ENCODE results near the gene PLCB3.

PLCB3 gene

DNA sequence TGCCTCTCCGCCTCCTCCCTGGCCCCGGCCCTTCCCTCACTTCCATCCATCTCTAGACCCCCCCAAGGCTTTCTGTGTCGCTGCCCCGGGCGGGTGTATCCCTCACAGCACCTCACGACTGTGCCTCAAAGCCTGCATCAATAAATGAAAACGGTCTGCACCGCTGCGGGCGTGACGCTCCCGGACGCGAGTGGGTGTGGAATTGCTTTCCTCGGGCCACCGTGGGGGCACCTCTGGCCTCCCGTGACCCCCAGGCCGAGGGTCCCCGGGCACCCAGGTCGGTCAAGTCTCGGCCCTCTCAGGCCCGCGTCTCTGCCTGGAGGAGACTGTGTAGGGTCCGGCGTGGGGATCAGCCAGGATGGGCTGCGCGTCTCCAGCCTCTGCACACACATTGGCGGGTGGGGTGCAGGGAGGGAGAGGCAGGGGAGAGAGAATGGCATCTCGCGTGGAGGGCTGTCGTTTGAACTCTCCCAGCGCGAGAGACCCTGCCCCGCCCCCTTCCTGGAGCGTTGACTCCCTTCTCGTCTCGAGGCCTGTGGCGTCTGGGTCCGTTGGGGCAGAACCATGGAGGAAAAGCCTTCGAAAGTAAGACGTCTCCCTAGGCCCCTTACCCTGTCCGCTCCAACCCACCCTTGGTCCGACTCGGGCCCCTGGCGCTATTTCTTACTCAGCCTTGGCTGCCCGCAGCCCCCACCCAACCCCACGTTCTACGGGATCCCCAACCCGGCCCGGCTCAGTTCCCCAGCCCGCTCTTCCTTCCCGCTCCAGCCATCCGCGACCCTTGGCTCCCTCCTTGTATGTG is 48.7 kb downstream of the PLCB3 start, which contains the start of gene CATSPERZ:
Gene CATSPERZ, plus strand, starts transcription at position 512 of the 802 bp plus-strand sequence. Its CDS starts 53 bp downstream, at position 565.
- no peak for ATAC-seq (ENCODE audit: low read depth)
- Histone ChIP-seq H3K9me3 (ENCODE audit: severe bottlenecking) (no peaks in the 10 kb centered on the region), H3K4me1 (ENCODE audit: insufficient read depth, poor library complexity, severe bottlenecking) (no peaks in the 10 kb centered on the region), H3K36me3 (ENCODE audit: low read depth) (no peaks in the 10 kb centered on the region), H3K4me3 (ENCODE audit: severe bottlenecking) (peak within 1 kb of the TSS; percentile 7), H3K27me3 (ENCODE audit: insufficient read depth, poor library complexity, severe bottlenecking) (peaks cover 22% of the 10 kb centered on the region), H3K27ac (ENCODE audit: poor library complexity, severe bottlenecking) (no peak within 1 kb of the TSS)
- TF ChIP-seq, protein P1, sequence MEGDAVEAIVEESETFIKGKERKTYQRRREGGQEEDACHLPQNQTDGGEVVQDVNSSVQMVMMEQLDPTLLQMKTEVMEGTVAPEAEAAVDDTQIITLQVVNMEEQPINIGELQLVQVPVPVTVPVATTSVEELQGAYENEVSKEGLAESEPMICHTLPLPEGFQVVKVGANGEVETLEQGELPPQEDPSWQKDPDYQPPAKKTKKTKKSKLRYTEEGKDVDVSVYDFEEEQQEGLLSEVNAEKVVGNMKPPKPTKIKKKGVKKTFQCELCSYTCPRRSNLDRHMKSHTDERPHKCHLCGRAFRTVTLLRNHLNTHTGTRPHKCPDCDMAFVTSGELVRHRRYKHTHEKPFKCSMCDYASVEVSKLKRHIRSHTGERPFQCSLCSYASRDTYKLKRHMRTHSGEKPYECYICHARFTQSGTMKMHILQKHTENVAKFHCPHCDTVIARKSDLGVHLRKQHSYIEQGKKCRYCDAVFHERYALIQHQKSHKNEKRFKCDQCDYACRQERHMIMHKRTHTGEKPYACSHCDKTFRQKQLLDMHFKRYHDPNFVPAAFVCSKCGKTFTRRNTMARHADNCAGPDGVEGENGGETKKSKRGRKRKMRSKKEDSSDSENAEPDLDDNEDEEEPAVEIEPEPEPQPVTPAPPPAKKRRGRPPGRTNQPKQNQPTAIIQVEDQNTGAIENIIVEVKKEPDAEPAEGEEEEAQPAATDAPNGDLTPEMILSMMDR (IDR thresholded peaks at IDR 0.05; ENCODE audit: poor library complexity, severe bottlenecking) = no peak
- no peak for DNase-seq (ENCODE audit: low spot score)

DNA sequence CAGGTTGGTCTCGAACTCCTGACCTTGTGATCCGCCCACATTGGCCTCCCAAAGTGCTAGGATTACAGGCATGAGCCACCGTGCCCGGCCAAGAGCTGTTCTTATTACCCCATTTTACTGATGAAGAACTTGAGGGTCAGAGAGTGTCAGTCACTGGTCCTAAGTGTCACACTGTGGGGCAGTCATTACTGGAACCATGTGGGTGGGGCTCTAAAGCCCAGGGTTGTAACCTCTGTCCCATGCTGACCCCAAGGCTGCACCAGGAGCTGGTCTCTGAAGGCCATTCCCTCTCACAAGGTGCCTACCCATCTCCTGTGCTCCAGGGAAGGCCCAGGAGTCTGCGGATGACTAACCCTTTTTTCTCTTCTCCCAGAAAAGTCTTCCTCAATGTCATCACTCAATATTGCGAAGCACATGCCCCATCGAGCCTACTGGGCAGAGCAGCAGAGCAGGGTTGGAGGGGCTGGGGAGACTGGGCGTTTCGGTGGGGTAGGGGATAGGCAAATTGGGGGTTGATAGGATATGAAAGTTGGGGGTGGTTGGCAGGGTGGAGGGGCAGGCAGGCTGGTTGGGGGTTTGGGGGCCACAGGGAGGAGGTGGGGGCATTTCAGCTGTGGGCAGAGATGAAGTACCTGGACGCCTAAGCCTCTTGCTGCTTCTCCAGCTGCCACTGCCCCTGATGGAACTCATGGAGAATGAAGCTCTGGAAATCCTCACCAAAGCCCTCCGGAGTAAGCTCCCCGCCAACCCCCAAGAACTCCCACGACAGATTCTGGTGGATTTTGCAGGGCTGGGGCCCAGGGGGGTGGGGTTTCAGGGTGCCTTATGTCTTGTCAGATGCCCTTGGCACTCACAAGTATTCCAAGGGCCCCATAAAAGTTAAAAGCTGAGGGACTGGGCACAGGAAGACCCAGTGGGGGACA is 52.0 kb downstream of the PLCB3 start:
- ATAC-seq (ENCODE audit: low read depth) = no peak
- Histone ChIP-seq H3K27me3 (ENCODE audit: insufficient read depth, poor library complexity, severe bottlenecking) (peaks cover 22% of the 10 kb centered on the region), H3K9me3 (ENCODE audit: severe bottlenecking) (no peaks in the 10 kb centered on the region), H3K27ac (ENCODE audit: poor library complexity, severe bottlenecking) (peak overlapping the region; percentile 86), H3K36me3 (ENCODE audit: low read depth) (peaks cover 10% of the 10 kb centered on the region; the same call in 1 of the 2 replicates), H3K4me3 (ENCODE audit: severe bottlenecking) (no peak overlapping the region), H3K4me1 (ENCODE audit: insufficient read depth, poor library complexity, severe bottlenecking) (no peaks in the 10 kb centered on the region)
- TF ChIP-seq, protein P1 (IDR thresholded peaks at IDR 0.05; ENCODE audit: poor library complexity, severe bottlenecking) = no peak
- DNase-seq (ENCODE audit: low spot score) = peak; percentile 19

DNA sequence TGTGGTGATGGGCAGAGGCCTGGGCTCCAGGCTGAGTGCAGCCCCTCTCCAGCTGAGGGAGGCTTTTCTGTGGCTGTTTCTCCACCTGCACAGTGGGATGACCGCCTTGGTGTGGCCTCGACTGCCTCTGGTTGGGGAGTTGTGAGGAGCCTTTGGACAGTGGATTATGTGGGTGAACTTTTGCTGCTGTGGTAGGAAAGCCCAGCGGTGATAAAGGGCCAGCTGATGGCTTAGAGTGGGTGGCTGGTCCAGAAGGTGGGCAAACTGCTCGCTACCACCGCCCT is 52.6 kb downstream of the PLCB3 start:
- DNase-seq (ENCODE audit: low spot score) = peak; percentile 30
- H3K4me3 ChIP-seq (ENCODE audit: severe bottlenecking) = peak overlapping the region; percentile 61
- peaks cover 10% of the 10 kb centered on the region; the same call in 1 of the 2 replicates for H3K36me3 ChIP-seq (ENCODE audit: low read depth)
- TF ChIP-seq, protein P1 (IDR thresholded peaks at IDR 0.05; ENCODE audit: poor library complexity, severe bottlenecking) = no peak
- peaks cover 20% of the 10 kb centered on the region for H3K27me3 ChIP-seq (ENCODE audit: insufficient read depth, poor library complexity, severe bottlenecking)
- H3K4me1 ChIP-seq (ENCODE audit: insufficient read depth, poor library complexity, severe bottlenecking) = no peaks in the 10 kb centered on the region
- H3K9me3 ChIP-seq (ENCODE audit: severe bottlenecking) = no peaks in the 10 kb centered on the region
- no peak for ATAC-seq (ENCODE audit: low read depth)
- peak overlapping the region; percentile 86 for H3K27ac ChIP-seq (ENCODE audit: poor library complexity, severe bottlenecking)

DNA sequence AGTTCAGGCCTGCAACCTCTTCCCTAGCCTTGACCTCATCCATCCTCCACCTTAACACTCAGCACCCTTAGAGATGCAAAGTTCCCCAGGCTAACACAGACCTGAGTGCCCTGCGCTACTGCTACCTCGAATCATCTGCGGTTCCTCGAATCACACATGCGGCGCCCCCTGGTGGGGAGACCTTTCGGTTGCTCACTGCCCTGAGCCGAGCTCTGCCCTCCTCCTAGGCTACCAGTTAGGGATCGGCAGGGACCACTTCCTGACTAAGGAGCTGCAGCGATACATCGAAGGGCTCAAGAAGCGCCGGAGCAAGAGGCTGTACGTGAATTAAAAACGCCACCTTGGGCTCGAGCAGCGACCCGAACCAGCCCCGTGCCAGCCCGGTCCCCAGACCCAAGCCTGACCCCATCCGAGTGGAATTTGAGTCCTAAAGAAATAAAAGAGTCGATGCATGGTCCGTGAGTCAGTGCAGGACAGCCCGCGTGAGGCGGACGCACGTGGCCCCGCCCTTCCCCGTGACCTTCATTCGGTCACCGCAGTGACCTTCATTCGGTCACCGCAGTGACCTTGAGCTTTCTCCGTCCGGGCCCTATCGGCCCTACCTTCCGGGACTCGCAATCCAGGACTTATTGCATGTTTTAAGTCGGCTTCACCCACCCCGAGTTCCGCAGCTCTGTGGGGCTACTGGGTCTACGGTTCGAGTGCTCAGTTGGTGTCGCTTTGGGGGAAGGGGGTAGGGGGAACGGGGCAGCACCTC is 53.2 kb downstream of the PLCB3 start:
- peak overlapping the region; percentile 86 for H3K27ac ChIP-seq (ENCODE audit: poor library complexity, severe bottlenecking)
- ATAC-seq (ENCODE audit: low read depth) (peak; percentile 47), DNase-seq (ENCODE audit: low spot score) (peak; percentile 87)
- TF ChIP-seq, protein P1 (IDR thresholded peaks at IDR 0.05; ENCODE audit: poor library complexity, severe bottlenecking) = peak; percentile 86
- H3K36me3 ChIP-seq (ENCODE audit: low read depth) = peaks cover 10% of the 10 kb centered on the region; the same call in 1 of the 2 replicates
- no peaks in the 10 kb centered on the region for H3K4me1 ChIP-seq (ENCODE audit: insufficient read depth, poor library complexity, severe bottlenecking)
- H3K9me3 ChIP-seq (ENCODE audit: severe bottlenecking) = no peaks in the 10 kb centered on the region
- peaks cover 14% of the 10 kb centered on the region for H3K27me3 ChIP-seq (ENCODE audit: insufficient read depth, poor library complexity, severe bottlenecking)
- H3K4me3 ChIP-seq (ENCODE audit: severe bottlenecking) = peak overlapping the region; percentile 61
